Caco-2 (cell line): ENCODE data around the gene MAP2K5. TPM values are rescaled to one million over a fixed set of nuclear protein-coding genes. Genes with fewer than 3 reads are reported as not detected.

ENCODE experiments used
- BruUV-seq: library from RNA; stranded (reverse); fragments of 400-500 nt; replicated peaks from 2 replicates; lab custom pipeline; 2021; lab: Mats Ljungman, UMichigan
- CTCF ChIA-PET: fragments of 300-600 bp; sonication (Branson Sonifier 250); formaldehyde crosslinking; loops from one replicate; lab custom pipeline; 2022; ENCODE audit warnings: antibody characterized with exemption; lab: Charles Lee
- POLR2A ChIA-PET: fragments of 300-600 bp; sonication (Branson Sonifier 250); formaldehyde crosslinking; loops from one replicate; lab custom pipeline; 2022; ENCODE audit warnings: antibody characterized with exemption; lab: Charles Lee
- DNase-seq, 2 experiments: peaks; one replicate each; pipeline versions ENCODE4 v3.0.0 to v3.0.0-alpha.2; 2020 to 2022
- H3K27me3 ChIP-seq: replicated peaks from 2 replicates; pipeline ENCODE4 v1.6.0; 2011; ENCODE audit warnings: low read length; ENCODE audit not compliant: control insufficient read depth, insufficient read depth
- H3K36me3 ChIP-seq: 2 replicates; pipeline ENCODE4 v1.5.1; 2011; ENCODE audit warnings: low read length; ENCODE audit not compliant: control insufficient read depth, insufficient read depth
- H3K4me1 ChIP-seq: fragments of 250-450 bp; sonication (Bioruptor Pico); 2 replicates; pipeline ENCODE4 v1.5.1; 2020; ENCODE audit warnings: mild to moderate bottlenecking
- H3K4me3 ChIP-seq: 2 replicates; pipeline ENCODE4 v1.5.1; 2011; ENCODE audit warnings: low read depth, mild to moderate bottlenecking, control low read depth, low read length
- H3K9me3 ChIP-seq: fragments of 250-450 bp; sonication (Bioruptor Pico); 2 replicates; pipeline ENCODE4 v1.5.1; 2020; ENCODE audit warnings: mild to moderate bottlenecking, moderate library complexity
- H3K27ac Mint-ChIP-seq: one replicate; pipeline ENCODE4 v1.8.0; 2022; ENCODE audit warnings: mixed read lengths; ENCODE audit not compliant: unreplicated experiment
- H3K27me3 Mint-ChIP-seq: one replicate; pipeline ENCODE4 v1.8.0; 2022; ENCODE audit warnings: mixed read lengths; ENCODE audit not compliant: insufficient read depth, unreplicated experiment
- H3K36me3 Mint-ChIP-seq: one replicate; pipeline ENCODE4 v1.8.0; 2022; ENCODE audit warnings: mild to moderate bottlenecking, mixed read lengths; ENCODE audit not compliant: insufficient read depth, unreplicated experiment
- H3K4me1 Mint-ChIP-seq: one replicate; pipeline ENCODE4 v1.8.0; 2022; ENCODE audit warnings: low read depth, mixed read lengths; ENCODE audit not compliant: unreplicated experiment
- H3K4me3 Mint-ChIP-seq: one replicate; pipeline ENCODE4 v1.8.0; 2022; ENCODE audit warnings: mild to moderate bottlenecking, moderate library complexity, mixed read lengths; ENCODE audit not compliant: unreplicated experiment
- H3K9me3 Mint-ChIP-seq: one replicate; pipeline ENCODE4 v1.8.0; 2022; ENCODE audit warnings: mixed read lengths; ENCODE audit not compliant: unreplicated experiment
- CTCF ChIP-seq, 2 experiments: fragments of 200-600 bp in 1 of 2; IDR thresholded peaks; 1 replicate in 1 of 2; 2 replicates in 1 of 2; pipeline versions ENCODE4 v1.5.1 to v1.8.0; 2011 to 2022; ENCODE audit warnings: antibody characterized with exemption in 1 of 2, control low read depth in 1 of 2, inconsistent platforms in 1 of 2, low read depth in 1 of 2, low read length in 1 of 2, mild to moderate bottlenecking in 1 of 2, moderate library complexity in 1 of 2; ENCODE audit not compliant: insufficient read depth in 1 of 2, severe bottlenecking in 1 of 2, unreplicated experiment in 1 of 2
- intact Hi-C: fragments of 100-400 bp; cut with micrococcal nuclease; formaldehyde crosslinking; loops from one replicate; pipeline ENCODE4 v1.10.0; 2022; ENCODE audit not compliant: unreplicated experiment
- total RNA-seq: library from RNA; stranded (reverse); gene quantifications from 2 replicates; pipeline ENCODE4 v1.2.3, GENCODE V29; 2022

Gene MAP2K5
- total RNA-seq, 1 experiment from 2014 or later = 12.2 TPM

DNA sequence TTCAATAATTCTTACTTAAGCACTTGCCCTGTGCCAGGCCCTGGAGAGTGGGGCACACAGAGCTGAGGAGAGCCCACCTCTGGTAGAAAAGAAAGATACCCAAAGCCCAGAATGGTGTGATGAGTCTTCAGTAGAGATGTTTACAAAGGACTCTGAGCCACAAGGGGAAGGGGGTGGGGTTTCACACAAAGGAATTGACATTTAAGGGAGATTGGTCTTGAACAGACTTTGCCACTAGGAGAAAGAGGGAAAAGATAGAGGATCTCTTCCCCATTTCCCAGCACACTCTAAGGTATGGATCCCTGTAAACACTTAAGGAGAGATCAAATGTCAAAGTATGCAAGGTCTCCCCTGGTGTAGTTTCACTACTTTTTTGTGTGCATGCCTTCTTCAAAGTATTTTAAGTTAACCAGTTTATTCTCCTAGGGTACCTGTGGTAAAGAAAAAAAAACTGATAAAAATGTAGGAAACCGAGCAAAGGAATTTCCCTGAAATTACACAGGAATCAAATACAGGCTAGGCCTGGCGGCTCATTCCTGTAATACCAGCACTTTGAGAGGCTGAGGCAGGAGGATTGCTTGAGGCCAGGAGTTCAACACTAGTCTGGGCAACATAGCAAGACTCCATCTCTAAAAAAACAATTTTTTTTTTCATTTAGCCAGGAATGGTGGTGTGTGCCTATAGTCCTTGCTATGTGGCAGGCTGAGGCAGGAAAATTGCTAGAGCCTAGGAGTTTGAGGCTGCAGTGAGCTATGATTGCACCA lies 165.2 kb downstream of the MAP2K5 start:
- H3K4me3 ChIP-seq = no peak overlapping the region
- H3K4me3 Mint-ChIP-seq = no peak overlapping the region
- DNase-seq = no peak
- no peaks in the 10 kb centered on the region for H3K36me3 ChIP-seq
- CTCF ChIA-PET = no interaction called here
- H3K27me3 ChIP-seq = no peaks in the 10 kb centered on the region
- POLR2A ChIA-PET = no interaction called here
- no TSS peak for BruUV-seq
- intact Hi-C loops = no loop called here
- H3K36me3 Mint-ChIP-seq = no peaks in the 10 kb centered on the region
- H3K4me1 Mint-ChIP-seq = no peaks in the 10 kb centered on the region
- no peak overlapping the region for H3K27ac Mint-ChIP-seq
- H3K27me3 Mint-ChIP-seq = no peaks in the 10 kb centered on the region
- no peaks in the 10 kb centered on the region for H3K9me3 ChIP-seq
- H3K4me1 ChIP-seq = no peaks in the 10 kb centered on the region
- no peak for TF ChIP-seq CTCF (IDR thresholded peaks at IDR 0.05; ENCODE audit: insufficient read depth in 1 of 2, low read depth in 1 of 2, low read length in 1 of 2, severe bottlenecking in 1 of 2, unreplicated experiment in 1 of 2)
- no peaks in the 10 kb centered on the region for H3K9me3 Mint-ChIP-seq

DNA sequence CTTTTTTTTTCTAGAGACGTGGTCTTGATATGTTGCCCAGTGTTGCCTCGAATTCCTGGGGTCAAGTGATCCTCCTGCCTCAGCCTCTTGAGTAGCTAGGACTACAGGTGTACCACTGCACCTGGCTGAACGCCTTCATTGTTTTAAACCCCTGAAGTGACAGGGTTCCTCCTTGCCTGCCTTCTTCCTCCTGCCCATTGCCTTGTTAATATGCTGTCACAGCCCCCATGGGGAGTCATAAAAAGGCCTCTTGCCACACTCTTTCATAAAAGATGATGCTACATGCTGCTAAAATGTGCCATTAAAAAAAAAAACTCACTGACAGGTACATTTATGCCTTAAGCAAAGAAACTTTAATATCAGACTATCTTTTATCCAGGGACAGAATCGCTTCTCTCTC lies 166.0 kb downstream of the MAP2K5 start:
- Mint-ChIP-seq H3K27me3 (no peaks in the 10 kb centered on the region), H3K36me3 (no peaks in the 10 kb centered on the region), H3K9me3 (no peaks in the 10 kb centered on the region), H3K27ac (no peak overlapping the region), H3K4me1 (no peaks in the 10 kb centered on the region), H3K4me3 (no peak overlapping the region)
- no peaks in the 10 kb centered on the region for H3K27me3 ChIP-seq
- DNase-seq = no peak
- H3K36me3 ChIP-seq = no peaks in the 10 kb centered on the region
- no peaks in the 10 kb centered on the region for H3K9me3 ChIP-seq
- no TSS peak for BruUV-seq
- H3K4me3 ChIP-seq = no peak overlapping the region
- CTCF ChIA-PET = no interaction called here
- intact Hi-C loops = no loop called here
- POLR2A ChIA-PET = no interaction called here
- TF ChIP-seq CTCF (IDR thresholded peaks at IDR 0.05; ENCODE audit: insufficient read depth in 1 of 2, low read depth in 1 of 2, low read length in 1 of 2, severe bottlenecking in 1 of 2, unreplicated experiment in 1 of 2) = no peak
- H3K4me1 ChIP-seq = no peaks in the 10 kb centered on the region

- Mint-ChIP-seq H3K4me3 (no peak overlapping the region), H3K4me1 (no peaks in the 10 kb centered on the region), H3K27me3 (no peaks in the 10 kb centered on the region), H3K27ac (no peak overlapping the region), H3K36me3 (no peaks in the 10 kb centered on the region), H3K9me3 (no peaks in the 10 kb centered on the region)
- Histone ChIP-seq H3K4me1 (no peaks in the 10 kb centered on the region), H3K27me3 (no peaks in the 10 kb centered on the region), H3K4me3 (no peak overlapping the region), H3K36me3 (no peaks in the 10 kb centered on the region), H3K9me3 (no peaks in the 10 kb centered on the region)
- TF ChIP-seq CTCF (IDR thresholded peaks at IDR 0.05; ENCODE audit: insufficient read depth in 1 of 2, low read depth in 1 of 2, low read length in 1 of 2, severe bottlenecking in 1 of 2, unreplicated experiment in 1 of 2) = no peak
- no peak for DNase-seq
- ChIA-PET CTCF (no interaction called here), POLR2A (no interaction called here)
- intact Hi-C loops = no loop called here
- no TSS peak for BruUV-seq
These were observed 172.7 kb downstream of the MAP2K5 start for GRCh38 chr15:67715170-67715569.
